GM18498 (cell line): ENCODE measurements around the gene TENT4B.
"Not testable (repeated sequence)": the region's sequence is repeated elsewhere in the genome, so short reads cannot be mapped to it uniquely, and the experiment has no call there.

ENCODE experiments used
- ATAC-seq: cut with Tn5 transposase; IDR thresholded peaks from one replicate; pipeline ENCODE4 v1.9.1; 2021; ENCODE audit warnings: mild to moderate bottlenecking, moderate library complexity; ENCODE audit not compliant: unreplicated experiment

The TENT4B gene

GRCh38 chr16:50153596-50154419 lies 702 bp downstream of the TENT4B start:
- peak; percentile 13 for ATAC-seq

- ATAC-seq = no peak
Measured at GRCh38 chr16:50154420-50154950, 1.4 kb downstream of the TENT4B start.

GRCh38 chr16:50155925-50156324 lies 2.8 kb downstream of the TENT4B start:
- ATAC-seq = no peak

- ATAC-seq = no peak
Measured at GRCh38 chr16:50156590-50156989, 3.5 kb downstream of the TENT4B start.

GRCh38 chr16:50160495-50161164 lies 7.5 kb downstream of the TENT4B start:
- ATAC-seq = no peak

- ATAC-seq = no peak
Measured at GRCh38 chr16:50161950-50162349, 8.8 kb downstream of the TENT4B start.

GRCh38 chr16:50165473-50165872 lies 12.4 kb downstream of the TENT4B start:
- no peak for ATAC-seq

- no peak for ATAC-seq
Measured at GRCh38 chr16:50166511-50167500, 13.7 kb downstream of the TENT4B start.

GRCh38 chr16:50167556-50167955 lies 14.4 kb downstream of the TENT4B start:
- no peak for ATAC-seq

GRCh38 chr16:50169555-50170096 lies 16.5 kb downstream of the TENT4B start:
- ATAC-seq = no peak

GRCh38 chr16:50171773-50172172 lies 18.7 kb downstream of the TENT4B start:
- ATAC-seq = not testable (repeated sequence)

- no peak for ATAC-seq
Measured at GRCh38 chr16:50172195-50172922, 19.3 kb downstream of the TENT4B start.

- ATAC-seq = no peak
Measured at GRCh38 chr16:50173316-50173715, 20.2 kb downstream of the TENT4B start.

- no peak for ATAC-seq
Measured at GRCh38 chr16:50178491-50178941, 25.4 kb downstream of the TENT4B start.

GRCh38 chr16:50182441-50182840 lies 29.3 kb downstream of the TENT4B start:
- no peak for ATAC-seq

GRCh38 chr16:50183316-50183715 lies 30.2 kb downstream of the TENT4B start:
- ATAC-seq = no peak

GRCh38 chr16:50185005-50185505 lies 31.9 kb downstream of the TENT4B start:
- ATAC-seq = no peak

GRCh38 chr16:50188619-50189136 lies 35.6 kb downstream of the TENT4B start:
- ATAC-seq = no peak

- no peak for ATAC-seq
Measured at GRCh38 chr16:50190292-50190691, 37.2 kb downstream of the TENT4B start.
